Activated T-helper 1 cell treated with anti-CD3 and anti-CD28 coated beads, Interleukin-12 subunit alpha, Interleukin-12 subunit beta, Interleukin-2, Interleukin-4 antibody, amounts not matched to agents 30 ng/mL and 10 ng/mL and 1 ng/mL, durations not matched to agents 14 hours and 24 hours and 36 hours (primary cell): ENCODE data around the gene DMD. TPM values are rescaled to one million over a fixed set of nuclear protein-coding genes. Genes with fewer than 3 reads are reported as not detected.
"Not testable (repeated sequence)": the region's sequence is repeated elsewhere in the genome, so short reads cannot be mapped to it uniquely, and the experiment has no call there.

ENCODE experiments used
- DNase-seq: peaks from one replicate; pipeline ENCODE4 v3.0.0; 2021; ENCODE audit warnings: low spot score
- H3K27ac Mint-ChIP-seq: one replicate; pipeline ENCODE4 v1.8.0; 2021; ENCODE audit warnings: mild to moderate bottlenecking, mixed read lengths
- H3K27me3 Mint-ChIP-seq: one replicate; pipeline ENCODE4 v1.8.0; 2022; ENCODE audit warnings: mild to moderate bottlenecking, moderate library complexity, mixed read lengths; ENCODE audit not compliant: insufficient read depth
- H3K36me3 Mint-ChIP-seq: one replicate; pipeline ENCODE4 v1.8.0; 2021; ENCODE audit warnings: low read depth, mixed read lengths
- H3K4me1 Mint-ChIP-seq: one replicate; pipeline ENCODE4 v1.8.0; 2021; ENCODE audit warnings: low read depth, mixed read lengths
- H3K4me3 Mint-ChIP-seq: one replicate; pipeline ENCODE4 v1.8.0; 2021; ENCODE audit warnings: mild to moderate bottlenecking, moderate library complexity, mixed read lengths
- H3K9me3 Mint-ChIP-seq: one replicate; pipeline ENCODE4 v1.8.0; 2021; ENCODE audit warnings: mixed read lengths
- intact Hi-C: fragments of 100-400 bp; cut with micrococcal nuclease; formaldehyde crosslinking; loops from one replicate; pipeline ENCODE4 v1.15.1; 2024
- total RNA-seq: library from RNA; stranded (reverse); gene quantifications from 2 replicates; pipeline ENCODE4 v1.2.3, GENCODE V29; 2022

Gene DMD
- total RNA-seq, 1 donor from 2014 or later: 12.8 TPM

DNA sequence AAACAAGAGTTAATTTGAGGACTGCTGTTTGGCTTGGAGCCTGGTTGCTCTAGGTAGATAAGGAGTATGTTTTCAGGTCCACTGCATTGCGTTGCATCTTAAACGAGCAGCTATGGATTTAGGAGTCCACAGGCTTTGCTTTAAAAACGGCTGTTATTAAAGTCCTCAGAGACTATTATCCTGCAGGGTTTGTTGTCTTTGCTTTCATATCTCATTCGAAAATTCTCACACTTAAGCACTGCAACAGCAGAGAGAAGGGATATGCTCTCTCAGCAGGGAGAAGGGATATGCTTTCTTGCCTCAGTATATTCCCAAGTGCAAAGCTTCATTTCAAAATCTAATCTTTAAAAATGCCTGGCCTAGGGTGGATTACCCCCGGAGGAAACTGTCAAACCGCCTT, 1694.8 kb downstream of the DMD start:
- no peaks in the 10 kb centered on the region for H3K36me3 Mint-ChIP-seq
- intact Hi-C loops: no loop called here

GRCh38 chrX:31508338-31508737, 1703.0 kb downstream of the DMD start:
- H3K27me3 Mint-ChIP-seq: no peaks in the 10 kb centered on the region
- no peaks in the 10 kb centered on the region for H3K4me1 Mint-ChIP-seq
- H3K36me3 Mint-ChIP-seq: no peaks in the 10 kb centered on the region
- no peak for DNase-seq
- intact Hi-C loops: no loop called here
- H3K4me3 Mint-ChIP-seq: no peak overlapping the region
- H3K27ac Mint-ChIP-seq: no peak overlapping the region
- no peaks in the 10 kb centered on the region for H3K9me3 Mint-ChIP-seq

More for the DNA sequence above, 1694.8 kb downstream of the DMD start:
- Mint-ChIP-seq H3K4me3 (no peak overlapping the region), H3K27ac (no peak overlapping the region), H3K27me3 (no peaks in the 10 kb centered on the region), H3K9me3 (no peaks in the 10 kb centered on the region), H3K4me1 (no peaks in the 10 kb centered on the region)
- no peak for DNase-seq

- intact Hi-C loops: no loop called here
- Mint-ChIP-seq H3K9me3 (no peaks in the 10 kb centered on the region), H3K27me3 (no peaks in the 10 kb centered on the region), H3K4me1 (no peaks in the 10 kb centered on the region), H3K27ac (no peak overlapping the region), H3K4me3 (no peak overlapping the region), H3K36me3 (no peaks in the 10 kb centered on the region)
- no peak for DNase-seq
These were observed 1704.4 kb downstream of the DMD start for GRCh38 chrX:31506928-31507327.

GRCh38 chrX:31506360-31506759, 1705.0 kb downstream of the DMD start:
- Mint-ChIP-seq H3K9me3 (no peaks in the 10 kb centered on the region), H3K27me3 (no peaks in the 10 kb centered on the region), H3K27ac (no peak overlapping the region), H3K4me1 (no peaks in the 10 kb centered on the region), H3K4me3 (no peak overlapping the region), H3K36me3 (no peaks in the 10 kb centered on the region)
- intact Hi-C loops: no loop called here
- no peak for DNase-seq

GRCh38 chrX:31500921-31501320, 1710.4 kb downstream of the DMD start:
- DNase-seq: no peak
- H3K4me3 Mint-ChIP-seq: no peak overlapping the region
- no peaks in the 10 kb centered on the region for H3K27me3 Mint-ChIP-seq
- H3K9me3 Mint-ChIP-seq: no peaks in the 10 kb centered on the region
- no peaks in the 10 kb centered on the region for H3K4me1 Mint-ChIP-seq
- intact Hi-C loops: no loop called here
- no peaks in the 10 kb centered on the region for H3K36me3 Mint-ChIP-seq
- no peak overlapping the region for H3K27ac Mint-ChIP-seq

DNA sequence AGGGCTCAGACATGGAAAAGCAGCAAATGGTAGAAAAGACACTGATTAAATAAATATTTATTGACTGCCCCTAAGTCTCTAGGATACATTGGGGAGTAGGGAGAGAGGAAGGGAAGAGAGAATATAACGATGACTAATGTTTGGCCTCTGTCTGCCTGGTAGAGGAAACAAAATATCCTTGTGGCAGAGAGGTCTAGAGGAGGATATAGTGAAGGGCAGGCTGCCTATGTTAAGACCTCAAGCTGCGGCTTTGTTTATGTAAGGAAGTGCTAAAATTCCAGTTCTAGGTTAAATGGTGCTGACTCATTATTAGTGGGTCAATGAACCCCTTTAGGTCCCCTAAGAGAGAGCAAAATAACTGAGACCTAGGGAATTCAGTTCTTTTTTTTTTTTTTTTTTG, 1712.2 kb downstream of the DMD start:
- no peak overlapping the region for H3K4me3 Mint-ChIP-seq
- no peaks in the 10 kb centered on the region for H3K27me3 Mint-ChIP-seq
- H3K27ac Mint-ChIP-seq: no peak overlapping the region
- H3K9me3 Mint-ChIP-seq: no peaks in the 10 kb centered on the region
- DNase-seq: no peak
- no peaks in the 10 kb centered on the region for H3K4me1 Mint-ChIP-seq
- H3K36me3 Mint-ChIP-seq: no peaks in the 10 kb centered on the region
- intact Hi-C loops: no loop called here

DNA sequence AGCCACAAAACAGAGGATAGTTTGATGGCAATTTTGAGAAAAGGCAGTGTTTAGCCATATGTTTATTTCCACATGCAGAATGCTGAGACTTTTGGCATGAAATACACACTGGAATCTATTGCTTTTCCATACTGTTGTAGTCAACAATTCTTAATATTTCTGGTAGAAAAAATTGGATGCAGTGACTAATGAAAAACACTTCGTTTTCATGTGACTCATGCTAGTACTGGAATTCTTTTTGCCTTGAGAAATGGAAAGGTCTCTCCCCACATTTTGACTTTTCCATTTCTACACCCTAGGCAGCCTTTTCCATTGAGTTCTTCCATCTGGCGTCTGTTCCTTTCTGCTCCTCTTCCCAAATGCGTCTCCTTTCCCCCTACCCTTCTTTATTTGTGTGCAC, 1714.3 kb downstream of the DMD start:
- no peak for DNase-seq
- Mint-ChIP-seq H3K36me3 (no peaks in the 10 kb centered on the region), H3K9me3 (no peaks in the 10 kb centered on the region), H3K27ac (no peak overlapping the region), H3K4me1 (no peaks in the 10 kb centered on the region), H3K4me3 (no peak overlapping the region), H3K27me3 (peaks cover 1% of the 10 kb centered on the region)
- intact Hi-C loops: no loop called here

DNA sequence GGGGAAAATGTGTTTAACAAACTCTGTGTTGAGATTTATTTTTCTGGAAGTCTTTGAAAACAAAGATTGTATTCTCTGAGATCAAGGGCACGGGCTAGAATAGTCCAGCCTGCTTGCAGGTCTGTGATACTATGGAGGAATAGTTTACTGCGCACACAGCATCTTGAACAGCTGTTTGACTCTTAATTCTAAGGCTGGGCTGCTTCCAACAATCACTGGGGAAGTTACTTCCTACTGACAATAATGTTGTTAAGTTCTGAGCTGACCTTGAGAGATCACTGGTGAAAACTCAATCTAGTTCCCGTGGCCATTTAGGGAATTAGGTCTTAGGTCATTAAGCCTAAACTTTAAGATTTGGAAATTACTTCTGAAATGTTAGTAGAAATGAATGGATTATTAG, 1723.4 kb downstream of the DMD start:
- no peaks in the 10 kb centered on the region for H3K36me3 Mint-ChIP-seq
- H3K27ac Mint-ChIP-seq: no peak overlapping the region
- DNase-seq: no peak
- no peaks in the 10 kb centered on the region for H3K4me1 Mint-ChIP-seq
- no peaks in the 10 kb centered on the region for H3K9me3 Mint-ChIP-seq
- intact Hi-C loops: no loop called here
- no peaks in the 10 kb centered on the region for H3K27me3 Mint-ChIP-seq
- no peak overlapping the region for H3K4me3 Mint-ChIP-seq

- Mint-ChIP-seq H3K4me3 (no peak overlapping the region), H3K36me3 (no peaks in the 10 kb centered on the region), H3K9me3 (no peaks in the 10 kb centered on the region), H3K27ac (no peak overlapping the region), H3K4me1 (no peaks in the 10 kb centered on the region), H3K27me3 (no peaks in the 10 kb centered on the region)
- intact Hi-C loops: no loop called here
- no peak for DNase-seq
These were observed 1728.0 kb downstream of the DMD start for GRCh38 chrX:31483336-31483735.

- H3K9me3 Mint-ChIP-seq: no peaks in the 10 kb centered on the region
- H3K27ac Mint-ChIP-seq: no peak overlapping the region
- H3K4me1 Mint-ChIP-seq: no peaks in the 10 kb centered on the region
- H3K27me3 Mint-ChIP-seq: no peaks in the 10 kb centered on the region
- no peaks in the 10 kb centered on the region for H3K36me3 Mint-ChIP-seq
- intact Hi-C loops: no loop called here
- H3K4me3 Mint-ChIP-seq: no peak overlapping the region
- DNase-seq: no peak
These were observed 1730.7 kb downstream of the DMD start for GRCh38 chrX:31480696-31481095.

- H3K27ac Mint-ChIP-seq: no peak overlapping the region
- H3K4me3 Mint-ChIP-seq: no peak overlapping the region
- H3K4me1 Mint-ChIP-seq: no peaks in the 10 kb centered on the region
- intact Hi-C loops: no loop called here
- no peaks in the 10 kb centered on the region for H3K36me3 Mint-ChIP-seq
- no peak for DNase-seq
- no peaks in the 10 kb centered on the region for H3K9me3 Mint-ChIP-seq
- H3K27me3 Mint-ChIP-seq: no peaks in the 10 kb centered on the region
These were observed 1740.1 kb downstream of the DMD start for GRCh38 chrX:31471229-31471628.

GRCh38 chrX:31470753-31471152, 1740.6 kb downstream of the DMD start:
- H3K27me3 Mint-ChIP-seq, H3K27ac Mint-ChIP-seq, H3K36me3 Mint-ChIP-seq, H3K4me1 Mint-ChIP-seq, H3K9me3 Mint-ChIP-seq, H3K4me3 Mint-ChIP-seq, DNase-seq, intact Hi-C loops: not testable (repeated sequence)

DNA sequence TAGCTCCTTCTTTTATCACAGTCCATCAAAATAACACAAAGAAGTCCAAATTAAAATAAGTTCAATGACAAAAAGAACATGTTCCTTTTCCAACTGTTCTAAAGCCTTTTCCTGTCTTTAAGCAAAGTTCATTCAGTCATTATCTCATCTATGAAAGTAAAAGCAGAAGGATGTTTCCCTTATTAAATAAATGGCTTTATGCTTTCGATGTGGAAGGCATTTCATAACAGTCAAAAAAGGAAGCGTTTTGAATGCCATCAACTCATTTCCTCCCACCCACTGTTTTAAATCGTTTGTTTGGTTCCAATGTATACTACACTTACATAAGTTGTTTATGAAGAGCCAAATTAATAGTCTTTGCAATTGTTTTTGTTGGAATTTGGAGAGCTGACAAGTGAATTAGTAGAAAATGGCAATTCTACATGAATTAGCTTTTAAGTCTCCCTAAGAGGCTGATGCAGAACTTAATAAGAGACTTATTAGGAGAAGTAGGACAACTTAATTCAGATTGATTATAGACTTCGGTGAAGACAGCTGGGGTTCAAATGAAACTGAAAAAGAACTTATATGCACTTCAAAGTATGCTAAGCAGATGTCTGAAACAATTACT, 1746.9 kb downstream of the DMD start:
- intact Hi-C loops: no loop called here
- Mint-ChIP-seq H3K36me3 (no peaks in the 10 kb centered on the region), H3K4me3 (no peak overlapping the region)

GRCh38 chrX:31461266-31461665, 1750.1 kb downstream of the DMD start:
- Mint-ChIP-seq H3K27me3 (no peaks in the 10 kb centered on the region), H3K4me1 (no peaks in the 10 kb centered on the region), H3K36me3 (no peaks in the 10 kb centered on the region), H3K27ac (no peak overlapping the region), H3K9me3 (no peaks in the 10 kb centered on the region), H3K4me3 (no peak overlapping the region)
- DNase-seq: no peak
- intact Hi-C loops: no loop called here

More for the DNA sequence above, 1746.9 kb downstream of the DMD start:
- no peaks in the 10 kb centered on the region for H3K9me3 Mint-ChIP-seq
- no peak for DNase-seq
- H3K27ac Mint-ChIP-seq: no peak overlapping the region
- H3K27me3 Mint-ChIP-seq: no peaks in the 10 kb centered on the region
- H3K4me1 Mint-ChIP-seq: no peaks in the 10 kb centered on the region
